ENCODE measurements around the gene C4orf50. TPM values are rescaled to one million over a fixed set of nuclear protein-coding genes. Genes with fewer than 3 reads are reported as not detected.

Gene C4orf50
- total and polyA plus RNA-seq, 2 of the 4 experiments (the other 2 are of a cell fraction) = not detected

GRCh38 chr4:5996641-5997040, 21.6 kb downstream of the C4orf50 start:
- H3K56ac ChIP-seq (ENCODE audit: extremely low read depth, insufficient read depth, low read length) = no peak overlapping the region
- no peak overlapping the region for H3K4ac ChIP-seq (ENCODE audit: low read depth, low read length)
- no peak for TF ChIP-seq RFX5 (IDR thresholded peaks at IDR 0.05; ENCODE audit: low read depth, low read length)
- TF ChIP-seq CTCF (conservative IDR thresholded peaks at IDR 0.05; ENCODE audit: low read depth, low read length) = no peak
- TF ChIP-seq USF2 (IDR thresholded peaks at IDR 0.05; ENCODE audit: low read depth, low read length) = no peak
- TF ChIP-seq FOS (IDR thresholded peaks at IDR 0.05; ENCODE audit: low read depth, low read length) = no peak
- no peak for TF ChIP-seq ELK1 (IDR thresholded peaks at IDR 0.05; ENCODE audit: borderline replicate concordance, low read depth, low read length)
- no peak for TF ChIP-seq CEBPB (IDR thresholded peaks at IDR 0.05; ENCODE audit: low read depth, low read length)
- no peak for TF ChIP-seq RAD21 (IDR thresholded peaks at IDR 0.05; ENCODE audit: low read length)
- TF ChIP-seq SMC3 (IDR thresholded peaks at IDR 0.05; ENCODE audit: low read depth, low read length) = no peak
- TF ChIP-seq MAFK (IDR thresholded peaks at IDR 0.05; ENCODE audit: low read depth, low read length) = no peak
- no peak for TF ChIP-seq NFE2L2 (IDR thresholded peaks at IDR 0.05; ENCODE audit: low read depth, low read length)
- TF ChIP-seq RCOR1 (IDR thresholded peaks at IDR 0.05; ENCODE audit: insufficient replicate concordance, low read length) = no peak
- no peak for TF ChIP-seq MXI1 (IDR thresholded peaks at IDR 0.05; ENCODE audit: borderline replicate concordance, low read depth, low read length)
- no peak for TF ChIP-seq BHLHE40 (IDR thresholded peaks at IDR 0.05; ENCODE audit: low read depth, low read length)
- no peak for TF ChIP-seq CHD1 (IDR thresholded peaks at IDR 0.05; ENCODE audit: low read depth, low read length)
- no peak for TF ChIP-seq POLR2A (IDR thresholded peaks at IDR 0.05; ENCODE audit: low read depth, low read length)
- no peak for TF ChIP-seq MAZ (IDR thresholded peaks at IDR 0.05; ENCODE audit: borderline replicate concordance, low read depth, low read length)
- BruUV-seq (replicated peaks) = no TSS peak
- H2BK120ac ChIP-seq (ENCODE audit: low read depth, low read length) = no peak overlapping the region
- no peak overlapping the region for H2BK5ac ChIP-seq (ENCODE audit: low read depth, low read length, poor library complexity, severe bottlenecking)
- no peaks in the 10 kb centered on the region for H3K9me1 ChIP-seq (ENCODE audit: insufficient read depth, low read length)
- no peaks in the 10 kb centered on the region for H3K4me1 ChIP-seq (ENCODE audit: control insufficient read depth, insufficient read depth, low read length)
- H3K4me3 ChIP-seq (ENCODE audit: insufficient read depth, low read depth, low read length) = no peak overlapping the region
- no peaks in the 10 kb centered on the region for H3K9me3 ChIP-seq (ENCODE audit: control insufficient read depth, insufficient read depth, low read length)
- in situ Hi-C loops (cut with MboI; ENCODE audit: low sequenced_read_pairs) = loop anchor here (10.0 kb wide), 1 partner anchor 328 kb away; no protein-coding TSS in a partner anchor
- no peak overlapping the region for H3K23ac ChIP-seq (ENCODE audit: low read depth, low read length)
- no peak overlapping the region for H2BK15ac ChIP-seq (ENCODE audit: low read depth, low read length)
- H3K27ac ChIP-seq (ENCODE audit: insufficient read depth, low read length) = no peak overlapping the region
- H3K36me3 ChIP-seq (ENCODE audit: control insufficient read depth, insufficient read depth, low read length) = no peaks in the 10 kb centered on the region
- H2AK5ac ChIP-seq (ENCODE audit: low read depth, low read length) = no peak overlapping the region
- H4K8ac ChIP-seq (ENCODE audit: low read depth in 2 of 2, low read length in 2 of 2) = no peak overlapping the region
- no peak overlapping the region for H2AK9ac ChIP-seq (replicated peaks; ENCODE audit: low read depth, low read length, poor library complexity)
- no peak overlapping the region for H2AFZ ChIP-seq (replicated peaks; ENCODE audit: low read length, poor library complexity)
- dilution Hi-C loops (cut with HindIII; ENCODE audit: low sequenced_read_pairs, unreplicated experiment) = no loop called here
- no peak overlapping the region for H3K9ac ChIP-seq (ENCODE audit: low read depth, low read length)
- intact Hi-C loops (cut with micrococcal nuclease) = no loop called here
- no peaks in the 10 kb centered on the region; the same call in 1 of the 2 replicates for H3K27me3 ChIP-seq (ENCODE audit: control insufficient read depth, insufficient read depth, low read length)
- POLR2A ChIA-PET (ENCODE audit: unreplicated experiment) = no interaction called here
- no peak for DNase-seq
- CTCF ChIA-PET = no interaction called here
- H2BK20ac ChIP-seq (ENCODE audit: low read depth, low read length) = no peak overlapping the region
- H4K91ac ChIP-seq (ENCODE audit: insufficient read depth, low read depth, low read length) = no peak overlapping the region
- no peaks in the 10 kb centered on the region for H3K79me1 ChIP-seq (ENCODE audit: low read depth in 1 of 2, low read length in 2 of 2)
- no peaks in the 10 kb centered on the region for H4K20me1 ChIP-seq (ENCODE audit: insufficient read depth, low read length)
- H4K5ac ChIP-seq (ENCODE audit: low read depth, low read length) = no peak overlapping the region
- no peak overlapping the region for H3K14ac ChIP-seq (replicated peaks; ENCODE audit: low read depth, low read length)
- no peak for ATAC-seq (ENCODE audit: low read depth)
- 25% methylated on average over 2 of the region's 4 CpGs; no CpG with 5 or more reads in 1 of the 2 experiments for WGBS, 2 experiments (ENCODE audit: extremely low coverage in 2 of 2, insufficient read length in 1 of 2)
- H3K18ac ChIP-seq (ENCODE audit: low read depth, low read length) = no peak overlapping the region
- H3K4me2 ChIP-seq (ENCODE audit: low read depth, low read length) = no peak overlapping the region

All from IMR-90 (cell line).